Hepatocyte (in vitro differentiated cells): ENCODE data around the gene KIF26B. TPM values are rescaled to one million over a fixed set of nuclear protein-coding genes. Genes with fewer than 3 reads are reported as not detected.

Experiments used
- DNase-seq: peaks from one replicate; pipeline ENCODE4 v3.0.0-alpha.2; 2016; ENCODE audit warnings: low spot score
- H2AFZ ChIP-seq: fragments of 200-600 bp; sonication (generic); 2 replicates; pipeline ENCODE4 v1.6.0; 2016; ENCODE audit warnings: antibody characterized with exemption, mild to moderate bottlenecking
- H3K27ac ChIP-seq: fragments of 200-600 bp; sonication (generic); 2 replicates; pipeline ENCODE4 v1.5.1; 2016; ENCODE audit warnings: mild to moderate bottlenecking
- H3K27me3 ChIP-seq: fragments of 200-600 bp; sonication (generic); 2 replicates; pipeline ENCODE4 v1.6.1; 2016
- H3K36me3 ChIP-seq: fragments of 200-600 bp; sonication (generic); replicated peaks from 2 replicates; pipeline ENCODE4 v1.5.1; 2016; ENCODE audit warnings: low read depth; ENCODE audit not compliant: insufficient read depth
- H3K4me1 ChIP-seq: fragments of 200-600 bp; sonication (generic); 2 replicates; pipeline ENCODE4 v1.5.1; 2016; ENCODE audit warnings: mild to moderate bottlenecking, moderate library complexity; ENCODE audit not compliant: insufficient read depth
- H3K4me2 ChIP-seq: fragments of 200-600 bp; sonication (generic); 2 replicates; pipeline ENCODE4 v1.6.0; 2016
- H3K4me3 ChIP-seq: fragments of 200-600 bp; sonication (generic); 2 replicates; pipeline ENCODE4 v1.5.1; 2016; ENCODE audit warnings: mild to moderate bottlenecking
- H3K79me2 ChIP-seq: fragments of 200-600 bp; sonication (generic); 2 replicates; pipeline ENCODE4 v1.6.0; 2017; ENCODE audit warnings: mild to moderate bottlenecking
- H3K9me2 ChIP-seq: fragments of 200-600 bp; sonication (generic); replicated peaks from 2 replicates; pipeline ENCODE4 v1.6.0; 2017; ENCODE audit warnings: mild to moderate bottlenecking; ENCODE audit not compliant: insufficient read depth
- H3K9me3 ChIP-seq: fragments of 200-600 bp; sonication (generic); 2 replicates; pipeline ENCODE4 v1.5.1; 2016; ENCODE audit warnings: low read depth, mild to moderate bottlenecking
- H4K20me1 ChIP-seq: fragments of 200-600 bp; sonication (generic); 2 replicates; pipeline ENCODE4 v1.6.0; 2016; ENCODE audit warnings: mild to moderate bottlenecking; ENCODE audit not compliant: insufficient read depth, poor library complexity, severe bottlenecking
- CTCF ChIP-seq: fragments of 200-600 bp; sonication (generic); IDR thresholded peaks from 2 replicates; pipeline ENCODE4 v1.5.1; 2016; ENCODE audit warnings: antibody characterized with exemption, mild to moderate bottlenecking; ENCODE audit not compliant: poor library complexity
- EZH2 ChIP-seq: fragments of 200-600 bp; sonication (generic); IDR thresholded peaks from 2 replicates; pipeline ENCODE4 v1.6.1; 2016; ENCODE audit warnings: antibody characterized with exemption, mild to moderate bottlenecking, borderline replicate concordance
- EZH2phosphoT487 ChIP-seq: fragments of 200-600 bp; sonication (generic); IDR thresholded peaks from one replicate; pipeline ENCODE4 v1.6.1; 2018; ENCODE audit warnings: antibody characterized with exemption, mild to moderate bottlenecking, low read depth, moderate library complexity; ENCODE audit not compliant: unreplicated experiment, severe bottlenecking
- WGBS: methylation state at CpG from one replicate; pipeline ENCODE4 v1.1.6; 2016; ENCODE audit warnings: low lambda C conversion rate; ENCODE audit errors: missing lambda C conversion rate; 5-methylcytosine and 5-hydroxymethylcytosine counted together
- polyA plus RNA-seq: library from polyadenylated mRNA; unstranded; fragments of >200 nt; fragmentation: Nextera tagmentation; extraction: Ambion mirVana; gene quantifications from 2 replicates; pipeline ENCODE4 v1.2.1, GENCODE V29; 2016
- total RNA-seq: library from RNA; depleted of rRNA; stranded (reverse); fragments of >200 nt; gene quantifications from 2 replicates; pipeline ENCODE4 v1.2.3, GENCODE V29; 2014

Gene KIF26B
- total and polyA plus RNA-seq, 2 experiments from 2014 or later = 12.7 to 21.6 TPM

- H3K27ac ChIP-seq = no peak overlapping the region
- no peaks in the 10 kb centered on the region for H3K9me3 ChIP-seq
- no peak for DNase-seq
- TF ChIP-seq EZH2phosphoT487 (no peak), CTCF (no peak), EZH2 (no peak)
- no peak overlapping the region for H3K4me2 ChIP-seq
- 93% methylated on average over 5 of the region's 5 CpGs for WGBS
- H4K20me1 ChIP-seq = no peaks in the 10 kb centered on the region
- H3K36me3 ChIP-seq = no peaks in the 10 kb centered on the region
- no peak overlapping the region for H2AFZ ChIP-seq
- H3K9me2 ChIP-seq = no peaks in the 10 kb centered on the region
- H3K4me3 ChIP-seq = no peak overlapping the region
- H3K27me3 ChIP-seq = no peaks in the 10 kb centered on the region
- no peaks in the 10 kb centered on the region for H3K4me1 ChIP-seq
- H3K79me2 ChIP-seq = no peaks in the 10 kb centered on the region
These were observed 494.9 kb downstream of the KIF26B start for GRCh38 chr1:245649666-245650065.

- H3K4me2 ChIP-seq = no peak overlapping the region
- H2AFZ ChIP-seq = no peak overlapping the region
- TF ChIP-seq CTCF = no peak
- TF ChIP-seq EZH2phosphoT487 = no peak
- no peak for TF ChIP-seq EZH2
- no peaks in the 10 kb centered on the region for H4K20me1 ChIP-seq
- H3K9me2 ChIP-seq = no peaks in the 10 kb centered on the region
- H3K27ac ChIP-seq = no peak overlapping the region
- no peaks in the 10 kb centered on the region for H3K79me2 ChIP-seq
- no peak for DNase-seq
- no peaks in the 10 kb centered on the region for H3K9me3 ChIP-seq
- no peaks in the 10 kb centered on the region for H3K27me3 ChIP-seq
- no peaks in the 10 kb centered on the region for H3K4me1 ChIP-seq
- H3K36me3 ChIP-seq = no peaks in the 10 kb centered on the region
- 93% methylated on average over 7 of the region's 7 CpGs for WGBS
- no peak overlapping the region for H3K4me3 ChIP-seq
These were observed 495.7 kb downstream of the KIF26B start for GRCh38 chr1:245650441-245650960.

- no peaks in the 10 kb centered on the region for H3K9me3 ChIP-seq
- H3K4me1 ChIP-seq = no peaks in the 10 kb centered on the region
- H2AFZ ChIP-seq = no peak overlapping the region
- H3K4me2 ChIP-seq = no peak overlapping the region
- no peaks in the 10 kb centered on the region for H4K20me1 ChIP-seq
- no peak for DNase-seq
- H3K27me3 ChIP-seq = no peaks in the 10 kb centered on the region
- H3K9me2 ChIP-seq = no peaks in the 10 kb centered on the region
- no peak overlapping the region for H3K27ac ChIP-seq
- 96% methylated on average over 3 of the region's 3 CpGs for WGBS
- TF ChIP-seq EZH2phosphoT487 (no peak), CTCF (no peak), EZH2 (no peak)
- no peaks in the 10 kb centered on the region for H3K36me3 ChIP-seq
- no peaks in the 10 kb centered on the region for H3K79me2 ChIP-seq
- H3K4me3 ChIP-seq = no peak overlapping the region
These were observed 496.3 kb downstream of the KIF26B start for GRCh38 chr1:245651093-245651492.

- 98% methylated on average over 4 of the region's 4 CpGs for WGBS
These were observed 497.3 kb downstream of the KIF26B start for GRCh38 chr1:245652116-245652515.

More at GRCh38 chr1:245652116-245652515, 497.3 kb downstream of the KIF26B start:
- no peaks in the 10 kb centered on the region for H3K4me1 ChIP-seq
- H3K27me3 ChIP-seq = no peaks in the 10 kb centered on the region
- H4K20me1 ChIP-seq = no peaks in the 10 kb centered on the region
- no peak for DNase-seq
- no peak overlapping the region for H3K4me2 ChIP-seq
- H3K36me3 ChIP-seq = no peaks in the 10 kb centered on the region
- H3K27ac ChIP-seq = no peak overlapping the region
- no peak overlapping the region for H3K4me3 ChIP-seq
- no peaks in the 10 kb centered on the region for H3K9me3 ChIP-seq
- H3K9me2 ChIP-seq = no peaks in the 10 kb centered on the region
- H2AFZ ChIP-seq = no peak overlapping the region
- no peak for TF ChIP-seq CTCF
- TF ChIP-seq EZH2 = no peak
- no peak for TF ChIP-seq EZH2phosphoT487
- no peaks in the 10 kb centered on the region for H3K79me2 ChIP-seq
